ENCODE results near the gene PTPN14. TPM values are rescaled to one million over a fixed set of nuclear protein-coding genes. Genes with fewer than 3 reads are reported as not detected.

The PTPN14 gene
- total and polyA plus RNA-seq, 2 experiments from 2014 or later: 18.7 to 70.2 TPM

GRCh38 chr1:214303141-214303930 is 248.1 kb downstream of the PTPN14 start (continued):
- no peak for TF ChIP-seq ZNF462 (CRISPR knock-in tag; IDR thresholded peaks at IDR 0.05)
- no peak for TF ChIP-seq JUNB (IDR thresholded peaks at IDR 0.05; ENCODE audit: unreplicated experiment)
- TF ChIP-seq CREB1 (CRISPR knock-in tag; IDR thresholded peaks at IDR 0.05; ENCODE audit: low read depth): no peak
- TF ChIP-seq POLR2AphosphoS5 (IDR thresholded peaks at IDR 0.05; ENCODE audit: low read depth): no peak
- no peak for TF ChIP-seq CTCF (conservative IDR thresholded peaks at IDR 0.05; ENCODE audit: low read depth in 2 of 2)

- Histone ChIP-seq H4K20me1 (replicated peaks; ENCODE audit: insufficient read depth) (no peaks in the 10 kb centered on the region), H3K27me3 (ENCODE audit: insufficient read depth) (peaks cover 10% of the 10 kb centered on the region), H3F3A (replicated peaks; ENCODE audit: low read depth) (no peaks in the 10 kb centered on the region), H3K4me3 (no peak overlapping the region), H3K9me2 (ENCODE audit: insufficient read depth) (no peaks in the 10 kb centered on the region), H3K4me2 (no peak overlapping the region), H3K4me1 (ENCODE audit: insufficient read depth) (peaks cover 12% of the 10 kb centered on the region), H3K27ac (ENCODE audit: low read depth) (no peak overlapping the region), H2AFZ (no peak overlapping the region), H3K36me3 (ENCODE audit: insufficient read depth) (no peaks in the 10 kb centered on the region), H3K79me2 (replicated peaks; ENCODE audit: insufficient read depth) (no peaks in the 10 kb centered on the region)
- DNase-seq (ENCODE audit: low spot score) (no peak), ATAC-seq (no peak)
- H3K4me3 Mint-ChIP-seq: no peak overlapping the region
- H3K4me1 Mint-ChIP-seq: peaks cover 25% of the 10 kb centered on the region
- no peaks in the 10 kb centered on the region for H3K9me3 Mint-ChIP-seq
- TF ChIP-seq ZNF114 (CRISPR knock-in tag; IDR thresholded peaks at IDR 0.05) (no peak), ZNF462 (CRISPR knock-in tag; IDR thresholded peaks at IDR 0.05) (no peak), EZH2 (IDR thresholded peaks at IDR 0.05; ENCODE audit: low read depth, unreplicated experiment) (no peak)
- H3K27me3 Mint-ChIP-seq (ENCODE audit: insufficient read depth, low read depth, poor library complexity): peaks cover 6% of the 10 kb centered on the region
- no peaks in the 10 kb centered on the region for H3K36me3 Mint-ChIP-seq (ENCODE audit: low read depth)
- no peak overlapping the region for H3K27ac Mint-ChIP-seq
Observed at GRCh38 chr1:214301526-214301925, 249.9 kb downstream of the PTPN14 start.

Data from GM23338 (cell line).